Stomach (tissue), 4 donors: ENCODE measurements around the gene FOXO3.

Experiments
- CTCF ChIP-seq, 7 experiments: fragments of 450-650 bp in 4 of 7; fragments of 200-600 bp in 3 of 7; sonication (generic) in 3 of 7; IDR thresholded peaks; one replicate each; pipeline ENCODE4 v1.5.1; 2016 to 2019; ENCODE audit warnings: antibody characterized with exemption in 7 of 7, control low read depth in 2 of 7, mild to moderate bottlenecking in 1 of 7
- EP300 ChIP-seq: sonication (generic); formaldehyde crosslinking; IDR thresholded peaks from one replicate; pipeline ENCODE4 v1.6.1; 2017; ENCODE audit warnings: antibody characterized with exemption
- POLR2A ChIP-seq, 4 donors: fragments of 450-650 bp; IDR thresholded peaks; one replicate each; pipeline ENCODE4 v1.6.1; 2016; ENCODE audit warnings: antibody characterized with exemption in 4 of 4, control low read depth in 2 of 4, mild to moderate bottlenecking in 1 of 4, moderate library complexity in 1 of 4

DNA sequence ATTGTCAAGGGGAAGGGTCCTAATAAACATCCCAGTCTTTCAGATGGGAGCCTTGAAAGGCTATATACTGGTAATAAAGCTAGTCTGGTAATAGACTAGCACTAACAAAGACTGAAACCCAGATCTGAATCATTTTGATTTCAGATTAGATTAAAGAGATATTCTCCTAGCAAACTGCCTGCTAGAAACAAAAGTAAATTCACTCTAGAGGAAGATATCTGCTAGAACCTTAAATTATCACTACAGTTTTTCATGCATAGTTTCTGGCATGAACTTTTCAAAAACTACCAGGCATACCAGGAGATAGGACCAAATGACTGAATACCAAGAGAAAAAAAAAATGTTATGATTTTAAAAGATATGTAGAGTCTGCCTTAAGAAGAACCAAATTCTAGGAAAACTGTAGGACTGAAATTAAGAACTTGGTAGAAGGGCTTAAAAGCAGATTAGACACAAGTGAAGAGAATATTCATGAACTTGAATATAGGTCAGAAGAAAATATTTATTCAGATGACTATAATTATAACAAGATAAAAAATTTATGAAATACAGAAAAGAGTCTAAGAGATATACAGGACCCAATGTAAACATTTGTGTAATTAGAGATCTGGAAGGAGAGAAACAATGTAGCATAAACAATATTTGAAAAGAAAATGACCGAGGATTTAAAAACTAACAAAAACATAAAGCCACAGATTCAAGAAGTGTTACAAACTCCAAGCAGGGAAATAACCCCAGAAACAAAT is 141.6 kb downstream of the FOXO3 start:
- TF ChIP-seq CTCF (IDR thresholded peaks at IDR 0.05) = no peak
- no peak for TF ChIP-seq EP300
- TF ChIP-seq POLR2A (IDR thresholded peaks at IDR 0.05) = no peak
